Sigmoid colon (tissue), 7 donors: Measurements from ENCODE around the gene FXYD1. TPM values are rescaled to one million over a fixed set of nuclear protein-coding genes. Genes with fewer than 3 reads are reported as not detected.

Experiments used
- DNase-seq: peaks from one replicate; pipeline ENCODE4 v3.0.0-alpha.2; 2019
- H3K27ac ChIP-seq, 4 donors: fragments of 200-600 bp; sonication (generic); one replicate each; pipeline ENCODE4 v1.5.1; 2016 to 2019; ENCODE audit warnings: mild to moderate bottlenecking in 1 of 4
- H3K27me3 ChIP-seq, 3 donors: fragments of 200-600 bp; sonication (generic); one replicate each; pipeline ENCODE4 v1.5.1; 2019; ENCODE audit warnings: mild to moderate bottlenecking in 1 of 3
- H3K36me3 ChIP-seq, 4 donors: fragments of 200-600 bp; sonication (generic); one replicate each; pipeline ENCODE4 v1.5.1; 2016 to 2019
- H3K4me1 ChIP-seq, 4 donors: fragments of 200-600 bp; sonication (generic); one replicate each; pipeline ENCODE4 v1.5.1; 2017 to 2019
- H3K4me3 ChIP-seq, 4 donors: fragments of 200-600 bp; sonication (generic); one replicate each; pipeline ENCODE4 v1.5.1; 2017 to 2019; ENCODE audit warnings: mild to moderate bottlenecking in 2 of 4, moderate library complexity in 1 of 4
- H3K9me3 ChIP-seq, 4 donors: fragments of 200-600 bp in 3 of 4; sonication (generic) in 3 of 4; one replicate each; pipeline versions ENCODE4 v1.5.1 to v1.6.1; 2013 to 2019
- EP300 ChIP-seq, 4 donors: sonication (generic); formaldehyde crosslinking; IDR thresholded peaks; one replicate each; pipeline ENCODE4 v1.6.1; 2017; ENCODE audit warnings: antibody characterized with exemption in 4 of 4
- POLR2A ChIP-seq, 2 donors: fragments of 450-650 bp; IDR thresholded peaks; one replicate each; pipeline ENCODE4 v1.6.1; 2016; ENCODE audit warnings: antibody characterized with exemption in 2 of 2, mild to moderate bottlenecking in 2 of 2, moderate library complexity in 2 of 2
- POLR2AphosphoS5 ChIP-seq, 4 donors: sonication (generic); formaldehyde crosslinking; IDR thresholded peaks; one replicate each; pipeline ENCODE4 v1.6.1; 2017; ENCODE audit warnings: antibody characterized with exemption in 4 of 4
- WGBS, 2 donors: extraction: QIAGEN DNeasy Blood & Tissue Kit; methylation state at CpG; one replicate each; pipeline ENCODE4 v1.1.7; 2013; 5-methylcytosine and 5-hydroxymethylcytosine counted together
- intact Hi-C: fragments of 100-400 bp; cut with DNase I; formaldehyde crosslinking; loops from one replicate; pipeline ENCODE4 v1.15.1; 2023
- polyA plus RNA-seq, 3 donors: library from polyadenylated mRNA; stranded (reverse); fragments of 200-250 nt; gene quantifications; one replicate each; pipeline ENCODE4 v1.2.3, GENCODE V29; 2013
- total RNA-seq, 4 donors: library from RNA; depleted of rRNA; stranded (reverse); fragments of >200 nt; gene quantifications; one replicate each; pipeline ENCODE4 v1.1.0, GENCODE V29; 2016
- TF ChIP-seq, protein P1 (sequence below), 4 experiments: fragments of 450-650 bp in 3 of 4; fragments of 200-600 bp in 1 of 4; IDR thresholded peaks; one replicate each; pipeline ENCODE4 v1.5.1; 2016 to 2019; ENCODE audit warnings: antibody characterized with exemption in 4 of 4, mild to moderate bottlenecking in 3 of 4, moderate library complexity in 2 of 4
- donor health status: healthy with polysubstance abuse.
- donor health status: Bipolar disorder and iron deficiency.
- donor health status: healthy.

FXYD1 gene
- total and polyA plus RNA-seq, 7 donors: 6.0 to 107 (median 43.6) TPM

DNA sequence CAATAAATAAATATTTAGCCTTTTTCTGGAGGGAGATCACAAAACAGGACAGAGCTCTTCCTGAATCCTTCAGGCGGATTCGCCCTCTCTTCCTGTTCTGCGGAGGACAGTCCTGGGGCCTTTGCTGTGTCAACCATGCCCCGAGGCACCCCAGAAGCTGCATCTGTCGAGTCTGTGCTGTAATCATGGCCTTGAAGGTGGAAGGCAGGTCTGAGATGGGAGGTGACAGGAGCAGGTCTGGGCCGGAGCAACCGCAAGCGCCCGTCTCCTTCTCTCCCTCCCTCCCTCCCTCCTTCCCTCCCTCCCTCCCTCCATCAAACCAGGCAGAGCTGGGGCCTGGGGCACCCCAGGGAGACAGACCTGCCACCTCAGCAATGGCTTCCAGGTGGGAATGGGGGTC, 27.6 kb upstream of the FXYD1 start:
- no peaks in the 10 kb centered on the region for H3K36me3 ChIP-seq
- 69 to 73% methylated on average over 9 of the region's 9 CpGs for WGBS, 2 donors
- no peak for DNase-seq
- H3K27ac ChIP-seq: peak overlapping the region; percentile 4 to 15 (median 11)
- TF ChIP-seq POLR2A (IDR thresholded peaks at IDR 0.05) (no peak), EP300 (IDR thresholded peaks at IDR 0.05) (no peak), POLR2AphosphoS5 (IDR thresholded peaks at IDR 0.05) (no peak)
- TF ChIP-seq, protein P1, sequence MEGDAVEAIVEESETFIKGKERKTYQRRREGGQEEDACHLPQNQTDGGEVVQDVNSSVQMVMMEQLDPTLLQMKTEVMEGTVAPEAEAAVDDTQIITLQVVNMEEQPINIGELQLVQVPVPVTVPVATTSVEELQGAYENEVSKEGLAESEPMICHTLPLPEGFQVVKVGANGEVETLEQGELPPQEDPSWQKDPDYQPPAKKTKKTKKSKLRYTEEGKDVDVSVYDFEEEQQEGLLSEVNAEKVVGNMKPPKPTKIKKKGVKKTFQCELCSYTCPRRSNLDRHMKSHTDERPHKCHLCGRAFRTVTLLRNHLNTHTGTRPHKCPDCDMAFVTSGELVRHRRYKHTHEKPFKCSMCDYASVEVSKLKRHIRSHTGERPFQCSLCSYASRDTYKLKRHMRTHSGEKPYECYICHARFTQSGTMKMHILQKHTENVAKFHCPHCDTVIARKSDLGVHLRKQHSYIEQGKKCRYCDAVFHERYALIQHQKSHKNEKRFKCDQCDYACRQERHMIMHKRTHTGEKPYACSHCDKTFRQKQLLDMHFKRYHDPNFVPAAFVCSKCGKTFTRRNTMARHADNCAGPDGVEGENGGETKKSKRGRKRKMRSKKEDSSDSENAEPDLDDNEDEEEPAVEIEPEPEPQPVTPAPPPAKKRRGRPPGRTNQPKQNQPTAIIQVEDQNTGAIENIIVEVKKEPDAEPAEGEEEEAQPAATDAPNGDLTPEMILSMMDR (IDR thresholded peaks at IDR 0.05): no peak
- no peaks in the 10 kb centered on the region for H3K9me3 ChIP-seq
- no peak overlapping the region for H3K4me3 ChIP-seq
- peaks cover 0 to 10% (median 9%) of the 10 kb centered on the region in 4 donors for H3K4me1 ChIP-seq
- intact Hi-C loops: no loop called here
- H3K27me3 ChIP-seq: peaks cover 0 to 5% (median 0%) of the 10 kb centered on the region in 3 donors

DNA sequence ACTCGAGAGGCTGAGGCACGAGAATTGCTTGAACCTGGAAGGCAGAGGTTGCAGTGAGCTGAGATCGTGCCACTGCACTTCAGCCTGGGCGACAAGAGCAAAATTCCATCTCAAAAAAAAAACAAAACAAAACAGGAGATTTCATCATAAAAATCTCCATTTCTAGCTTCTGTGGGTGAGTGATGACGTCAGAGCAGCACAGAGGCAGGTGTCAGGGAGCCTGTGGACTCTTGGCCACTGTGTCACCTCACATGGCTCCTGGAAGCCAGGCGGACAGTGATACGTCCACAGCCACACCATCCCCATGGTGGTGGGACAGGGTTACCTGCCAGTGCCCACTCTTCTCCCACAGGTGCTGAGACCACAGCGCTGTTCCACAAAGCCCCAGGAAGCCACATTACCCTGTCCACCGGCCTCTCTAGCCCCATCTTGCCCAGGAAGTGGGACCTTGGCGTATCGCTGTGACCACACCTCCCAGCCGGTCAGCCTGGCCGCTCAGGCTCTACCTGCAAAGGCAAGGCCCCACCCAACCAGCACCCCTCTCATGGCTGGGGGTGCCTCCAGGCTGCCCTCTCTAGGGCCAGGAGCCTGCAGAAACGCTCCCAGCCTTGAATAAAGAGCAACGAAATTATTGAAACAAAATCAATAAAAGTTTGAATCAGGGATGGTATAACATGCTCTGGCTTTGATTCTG, 25.5 kb upstream of the FXYD1 start:
- intact Hi-C loops: no loop called here
- Histone ChIP-seq H3K36me3 (no peaks in the 10 kb centered on the region), H3K27ac (peak overlapping the region in 2 of 4 donors; percentile 27 to 30), H3K9me3 (no peaks in the 10 kb centered on the region), H3K27me3 (peaks cover 0 to 5% (median 0%) of the 10 kb centered on the region in 3 donors), H3K4me1 (peaks cover 0 to 10% (median 9%) of the 10 kb centered on the region in 4 donors), H3K4me3 (no peak overlapping the region)
- DNase-seq: no peak
- 84 to 87% methylated on average over 15 of the region's 15 CpGs for WGBS, 2 donors
- TF ChIP-seq, protein P1 (IDR thresholded peaks at IDR 0.05): no peak
- TF ChIP-seq EP300 (IDR thresholded peaks at IDR 0.05) (no peak), POLR2A (IDR thresholded peaks at IDR 0.05) (no peak), POLR2AphosphoS5 (IDR thresholded peaks at IDR 0.05) (no peak)

DNA sequence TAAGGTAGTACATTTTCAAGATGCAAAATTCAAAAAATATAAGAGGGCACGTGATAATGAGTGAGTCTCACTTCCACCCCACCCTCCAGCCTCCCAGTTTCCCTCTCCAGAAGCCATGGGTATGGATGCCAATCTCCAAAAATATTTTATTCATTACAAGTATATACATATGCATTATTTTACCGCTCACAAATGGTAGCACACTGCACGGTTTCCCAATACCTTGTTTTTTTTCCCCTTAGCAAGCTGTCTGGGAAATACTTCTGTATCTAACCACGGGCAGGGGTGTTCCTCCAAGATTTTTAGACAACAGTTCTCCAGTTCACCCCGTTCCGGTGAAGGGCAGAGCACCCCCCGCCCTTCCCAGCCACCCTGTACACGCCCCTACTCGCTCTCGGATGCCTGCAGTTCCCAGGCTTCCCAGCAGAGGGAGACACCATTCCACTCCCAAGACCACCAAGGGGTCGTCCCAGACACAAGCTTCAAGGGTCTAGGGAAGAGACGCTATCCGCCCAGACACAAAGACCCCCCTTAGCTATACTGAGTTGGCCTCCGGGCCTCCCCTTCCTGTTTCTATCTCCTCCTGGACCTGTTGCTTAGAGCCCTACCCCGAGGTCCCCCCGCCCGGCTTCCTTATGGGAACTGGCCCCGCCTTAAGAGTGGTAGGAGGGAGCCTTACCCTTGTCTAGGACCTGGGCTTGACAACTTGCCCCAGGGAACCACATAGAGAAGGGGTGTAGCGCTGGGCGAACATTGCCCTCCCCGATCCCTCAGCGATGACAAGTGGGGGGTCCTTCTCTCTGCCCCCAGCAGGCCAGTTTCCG, 24.1 kb upstream of the FXYD1 start:
- peaks cover 0 to 5% (median 0%) of the 10 kb centered on the region in 3 donors for H3K27me3 ChIP-seq
- H3K9me3 ChIP-seq: no peaks in the 10 kb centered on the region
- H3K4me1 ChIP-seq: peaks cover 0 to 10% (median 9%) of the 10 kb centered on the region in 4 donors
- TF ChIP-seq POLR2AphosphoS5 (IDR thresholded peaks at IDR 0.05): peak in 2 of 4 donors; percentile 16 to 36
- peak in 1 of 2 donors; percentile 56 for TF ChIP-seq POLR2A (IDR thresholded peaks at IDR 0.05)
- no peak for TF ChIP-seq EP300 (IDR thresholded peaks at IDR 0.05)
- TF ChIP-seq, protein P1 (IDR thresholded peaks at IDR 0.05): peak; percentile 86 to 96 (median 94)
- intact Hi-C loops: loop anchor here (2.0 kb wide), 1 partner anchor 20 kb away; the partner anchor contains the start of gene LGI4
- peak overlapping the region; percentile 10 to 67 (median 54) for H3K27ac ChIP-seq
- 3 to 10% methylated on average over 23 of the region's 23 CpGs for WGBS, 2 donors
- H3K4me3 ChIP-seq: peak overlapping the region in 3 of 4 donors; percentile 19 to 38 (median 30)
- no peaks in the 10 kb centered on the region for H3K36me3 ChIP-seq
- peak; percentile 86 for DNase-seq

DNA sequence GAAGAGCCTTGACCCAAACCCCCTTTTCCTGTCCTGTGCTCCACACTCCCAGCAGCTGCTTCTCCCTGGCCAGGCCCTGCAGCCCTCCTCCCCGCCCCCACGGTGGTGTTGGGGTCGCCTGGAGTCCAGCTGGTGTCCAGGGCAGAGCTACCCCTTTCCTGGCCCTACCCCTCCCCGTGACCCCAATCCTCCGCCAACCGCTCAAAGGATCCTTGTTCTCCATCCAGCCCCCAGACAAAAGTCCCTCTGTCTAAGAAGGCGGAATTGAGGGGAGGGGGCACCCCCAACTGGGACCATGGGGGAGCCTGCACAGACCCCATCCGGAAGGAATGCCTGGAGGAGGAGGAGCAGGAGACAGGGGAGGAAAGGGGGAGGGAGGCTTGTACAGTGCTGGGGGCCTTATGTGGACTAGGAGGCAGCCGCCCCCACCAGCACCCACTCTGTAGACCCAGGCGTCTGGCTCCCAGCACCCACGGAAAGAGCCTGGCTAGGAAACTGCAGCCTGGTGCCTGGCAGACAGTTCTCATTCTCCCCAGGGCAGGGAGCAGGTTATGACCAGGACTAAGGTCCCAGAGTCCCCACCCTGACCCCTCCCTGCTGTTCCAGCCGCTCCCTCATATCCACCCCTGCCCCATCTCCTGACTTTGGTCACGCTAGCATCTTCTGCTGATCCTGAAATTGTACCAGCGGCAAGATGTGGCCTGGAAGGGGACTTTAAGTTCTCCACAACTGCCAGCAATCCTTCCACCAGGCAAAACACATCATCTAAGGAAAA, 23.3 kb upstream of the FXYD1 start, which contains the start of gene FXYD3:
FXYD3 (plus strand) TSS at position 647 of the 775 bp plus-strand sequence. CDS start 3,554 bp downstream, outside the sequence.
- peaks cover 0 to 10% (median 9%) of the 10 kb centered on the region in 4 donors for H3K4me1 ChIP-seq
- TF ChIP-seq EP300 (IDR thresholded peaks at IDR 0.05) (no peak), POLR2AphosphoS5 (IDR thresholded peaks at IDR 0.05) (peak in 3 of 4 donors; percentile 7 to 71 (median 70)), POLR2A (IDR thresholded peaks at IDR 0.05) (peak; percentile 13 to 70)
- TF ChIP-seq, protein P1 (IDR thresholded peaks at IDR 0.05): no peak
- 15 to 64% methylated on average over 14 of the region's 14 CpGs for WGBS, 2 donors
- H3K9me3 ChIP-seq: no peaks in the 10 kb centered on the region
- H3K27ac ChIP-seq: peak within 1 kb of the TSS; percentile 55 to 67 (median 61)
- H3K36me3 ChIP-seq: no peaks in the 10 kb centered on the region
- peak; percentile 88 for DNase-seq
- peaks cover 0 to 5% (median 0%) of the 10 kb centered on the region in 3 donors for H3K27me3 ChIP-seq
- peak within 1 kb of the TSS in 3 of 4 donors; percentile 30 to 38 (median 31) for H3K4me3 ChIP-seq
- intact Hi-C loops: loop anchor here (2.0 kb wide), 1 partner anchor 19 kb away; the partner anchor contains the start of gene LGI4
